ENCODE measurements around the gene POLR2C.

POLR2C gene

GRCh38 chr16:57504491-57504890, 42.0 kb downstream of the POLR2C start:
- DNase-seq = no peak

- DNase-seq = no peak
Observed at GRCh38 chr16:57505169-57505568, 42.7 kb downstream of the POLR2C start.

- DNase-seq = no peak
Observed at GRCh38 chr16:57507136-57508034, 44.9 kb downstream of the POLR2C start.

GRCh38 chr16:57508035-57508425, 45.6 kb downstream of the POLR2C start:
- no peak for DNase-seq

- DNase-seq = no peak
Observed at GRCh38 chr16:57509231-57509923, 46.9 kb downstream of the POLR2C start.

- DNase-seq = no peak
Observed at GRCh38 chr16:57510016-57510871, 47.8 kb downstream of the POLR2C start.

GRCh38 chr16:57512296-57513001, 50.0 kb downstream of the POLR2C start:
- DNase-seq = no peak

GRCh38 chr16:57513371-57514102, 51.1 kb downstream of the POLR2C start:
- no peak for DNase-seq

GRCh38 chr16:57514371-57514770, 51.9 kb downstream of the POLR2C start:
- DNase-seq = no peak

GRCh38 chr16:57514791-57515600, 52.5 kb downstream of the POLR2C start:
- DNase-seq = no peak

GRCh38 chr16:57516176-57516725, 53.8 kb downstream of the POLR2C start:
- no peak for DNase-seq

- DNase-seq = no peak
Observed at GRCh38 chr16:57516773-57517172, 54.3 kb downstream of the POLR2C start.

GRCh38 chr16:57517397-57518367, 55.2 kb downstream of the POLR2C start:
- no peak for DNase-seq

GRCh38 chr16:57518520-57518919, 56.0 kb downstream of the POLR2C start:
- no peak for DNase-seq

- DNase-seq = no peak
Observed at GRCh38 chr16:57518922-57519321, 56.4 kb downstream of the POLR2C start.

GRCh38 chr16:57519796-57520360, 57.4 kb downstream of the POLR2C start:
- peak; percentile 64 for DNase-seq

Data from EL (cell line).